HUES64 (cell line): ENCODE data around the gene KLK2.

Experiments
- H3K27ac ChIP-seq: 2 replicates; pipeline ENCODE4 v1.7.0; 2013; ENCODE audit warnings: low read depth, low read length, inconsistent platforms
- H3K27me3 ChIP-seq: 2 replicates; pipeline ENCODE4 v1.6.1; 2013; ENCODE audit warnings: mild to moderate bottlenecking, low read length; ENCODE audit not compliant: insufficient read depth
- H3K36me3 ChIP-seq: 2 replicates; pipeline ENCODE4 v1.6.1; 2013; ENCODE audit warnings: mild to moderate bottlenecking, low read length; ENCODE audit not compliant: insufficient read depth
- H3K4me1 ChIP-seq: 2 replicates; pipeline ENCODE4 v1.6.1; 2013; ENCODE audit warnings: mild to moderate bottlenecking, low read length, moderate library complexity; ENCODE audit not compliant: insufficient read depth
- H3K4me3 ChIP-seq: 2 replicates; pipeline ENCODE4 v1.5.1; 2013; ENCODE audit warnings: mild to moderate bottlenecking, low read length, moderate library complexity
- H3K9ac ChIP-seq: 2 replicates; pipeline ENCODE4 v1.6.1; 2013; ENCODE audit warnings: mild to moderate bottlenecking, low read depth, low read length
- H3K9me3 ChIP-seq: 2 replicates; pipeline ENCODE4 v1.6.1; 2013; ENCODE audit warnings: low read depth, low read length; ENCODE audit not compliant: insufficient read depth
- WGBS: fragments of 150-250, 120-280 bp; methylation state at CpG from one replicate; pipeline ENCODE4 v1.1.7; 2013; ENCODE audit warnings: missing lambda C conversion rate; 5-methylcytosine and 5-hydroxymethylcytosine counted together

Gene KLK2

GRCh38 chr19:50909240-50910070 is 36.2 kb downstream of the KLK2 start:
- H3K36me3 ChIP-seq = no peaks in the 10 kb centered on the region
- H3K4me3 ChIP-seq = peak overlapping the region; percentile 67
- H3K4me1 ChIP-seq = no peaks in the 10 kb centered on the region
- peaks cover 56% of the 10 kb centered on the region for H3K27me3 ChIP-seq
- H3K27ac ChIP-seq = no peak overlapping the region
- WGBS = 14% methylated on average over 36 of the region's 36 CpGs
- H3K9ac ChIP-seq = no peak overlapping the region
- no peaks in the 10 kb centered on the region for H3K9me3 ChIP-seq

GRCh38 chr19:50910722-50911121 is 37.5 kb downstream of the KLK2 start:
- no peaks in the 10 kb centered on the region for H3K4me1 ChIP-seq
- no peaks in the 10 kb centered on the region for H3K9me3 ChIP-seq
- no peaks in the 10 kb centered on the region for H3K36me3 ChIP-seq
- peaks cover 66% of the 10 kb centered on the region for H3K27me3 ChIP-seq
- H3K27ac ChIP-seq = no peak overlapping the region
- no peak overlapping the region for H3K4me3 ChIP-seq
- H3K9ac ChIP-seq = no peak overlapping the region
- 71% methylated on average over 4 of the region's 4 CpGs for WGBS

- Histone ChIP-seq H3K9me3 (no peaks in the 10 kb centered on the region), H3K27me3 (peaks cover 66% of the 10 kb centered on the region), H3K9ac (no peak within 1 kb of the TSS), H3K27ac (no peak within 1 kb of the TSS), H3K36me3 (no peaks in the 10 kb centered on the region), H3K4me1 (no peaks in the 10 kb centered on the region), H3K4me3 (no peak within 1 kb of the TSS)
- 77% methylated on average over 9 of the region's 9 CpGs for WGBS
Observed at GRCh38 chr19:50911206-50912101, 38.2 kb downstream of the KLK2 start, which contains the start of gene KLK4. TSS of gene KLK4 (minus strand) at chr19:50911395. CDS start at chr19:50910738, 657 bp downstream.

- H3K27ac ChIP-seq = no peak overlapping the region
- peak overlapping the region; percentile 43; the same call in 1 of the 2 replicates for H3K4me3 ChIP-seq
- 71% methylated on average over 20 of the region's 21 CpGs for WGBS
- H3K9me3 ChIP-seq = no peaks in the 10 kb centered on the region
- H3K36me3 ChIP-seq = no peaks in the 10 kb centered on the region
- no peaks in the 10 kb centered on the region for H3K4me1 ChIP-seq
- peaks cover 69% of the 10 kb centered on the region for H3K27me3 ChIP-seq
- no peak overlapping the region for H3K9ac ChIP-seq
Observed at GRCh38 chr19:50912102-50912599, 38.9 kb downstream of the KLK2 start.

- whole genome bisulfite sequencing = 34% methylated on average over 29 of the region's 29 CpGs
- no peak overlapping the region for H3K9ac ChIP-seq
- H3K27ac ChIP-seq = no peak overlapping the region
- H3K36me3 ChIP-seq = no peaks in the 10 kb centered on the region
- no peaks in the 10 kb centered on the region for H3K4me1 ChIP-seq
- peak overlapping the region; percentile 43 for H3K4me3 ChIP-seq
- no peaks in the 10 kb centered on the region for H3K9me3 ChIP-seq
- H3K27me3 ChIP-seq = peaks cover 63% of the 10 kb centered on the region
Observed at GRCh38 chr19:50912727-50913716, 39.8 kb downstream of the KLK2 start.

- Histone ChIP-seq H3K27me3 (peaks cover 57% of the 10 kb centered on the region), H3K9me3 (no peaks in the 10 kb centered on the region), H3K36me3 (no peaks in the 10 kb centered on the region), H3K4me3 (no peak overlapping the region), H3K27ac (no peak overlapping the region), H3K9ac (no peak overlapping the region), H3K4me1 (no peaks in the 10 kb centered on the region)
- 83% methylated on average over 2 of the region's 2 CpGs for WGBS
Observed at GRCh38 chr19:50916069-50916468, 42.8 kb downstream of the KLK2 start.

- H3K27ac ChIP-seq = no peak overlapping the region
- H3K36me3 ChIP-seq = no peaks in the 10 kb centered on the region
- no peak overlapping the region for H3K4me3 ChIP-seq
- no peak overlapping the region for H3K9ac ChIP-seq
- WGBS = 34% methylated on average over 11 of the region's 12 CpGs
- no peaks in the 10 kb centered on the region for H3K9me3 ChIP-seq
- H3K4me1 ChIP-seq = 0 out of 2 replicates have a peak, but pooled peaks cover 4% of the 10 kb centered on the region
- peaks cover 31% of the 10 kb centered on the region for H3K27me3 ChIP-seq
Observed at GRCh38 chr19:50921426-50922316, 48.4 kb downstream of the KLK2 start.

- Histone ChIP-seq H3K4me1 (0 out of 2 replicates have a peak, but pooled peaks cover 4% of the 10 kb centered on the region), H3K36me3 (no peaks in the 10 kb centered on the region), H3K27me3 (peaks cover 28% of the 10 kb centered on the region), H3K9me3 (no peaks in the 10 kb centered on the region), H3K4me3 (no peak overlapping the region), H3K9ac (no peak overlapping the region), H3K27ac (no peak overlapping the region)
- 40% methylated on average over 21 of the region's 21 CpGs for WGBS
Observed at GRCh38 chr19:50922317-50922853, 49.1 kb downstream of the KLK2 start.

- H3K9ac ChIP-seq = no peak overlapping the region
- no peaks in the 10 kb centered on the region for H3K36me3 ChIP-seq
- 0 out of 2 replicates have a peak, but pooled peaks cover 4% of the 10 kb centered on the region for H3K4me1 ChIP-seq
- H3K4me3 ChIP-seq = no peak overlapping the region
- no peak overlapping the region for H3K27ac ChIP-seq
- H3K9me3 ChIP-seq = no peaks in the 10 kb centered on the region
- H3K27me3 ChIP-seq = peaks cover 21% of the 10 kb centered on the region
- 82% methylated on average over 6 of the region's 6 CpGs for WGBS
Observed at GRCh38 chr19:50924586-50924985, 51.3 kb downstream of the KLK2 start.
